ENCODE results near the gene PDE3A.

DNA sequence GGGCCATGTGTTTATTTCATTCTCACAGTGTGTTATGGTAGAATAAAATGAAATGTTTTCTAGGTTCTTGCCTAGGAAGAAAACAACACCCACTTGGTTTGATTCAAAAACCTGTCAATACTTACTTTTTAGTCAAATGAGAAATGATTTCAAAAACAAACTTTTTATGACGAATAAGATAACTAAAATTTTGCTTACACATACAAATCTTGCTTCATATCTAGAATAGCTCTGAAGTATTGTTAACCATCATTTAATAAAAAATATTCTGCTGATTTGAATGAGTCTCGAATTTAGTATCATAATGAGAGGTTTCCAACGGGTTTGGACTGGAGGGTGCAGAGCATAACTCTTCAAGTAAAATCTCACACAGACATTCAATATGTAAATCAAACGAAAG, 350.0 kb downstream of the PDE3A start:
- no peak for TF ChIP-seq POLR2AphosphoS5 (IDR thresholded peaks at IDR 0.05; ENCODE audit: borderline replicate concordance, low read depth, low read length)
- TF ChIP-seq EZH2 (IDR thresholded peaks at IDR 0.05): no peak
- TF ChIP-seq FOXP2 (optimal IDR thresholded peaks at IDR 0.05; ENCODE audit: control extremely low read depth, extremely low read length, insufficient read depth): no peak

Measured in SK-N-MC (cell line).